Measurements from ENCODE around the gene EVC.

The EVC gene

GRCh38 chr4:5782829-5783476 lies 72.0 kb downstream of the EVC start:
- H3K9ac ChIP-seq (ENCODE audit: low read length), result no peak overlapping the region
- peaks cover 2% of the 10 kb centered on the region for H3K4me1 ChIP-seq (ENCODE audit: low read length)
- H3K9me3 ChIP-seq (ENCODE audit: insufficient read depth, low read length), result no peaks in the 10 kb centered on the region
- H3K4me3 ChIP-seq (ENCODE audit: low read length), result no peak overlapping the region
- H3K27me3 ChIP-seq (ENCODE audit: low read depth, low read length), result no peaks in the 10 kb centered on the region
- no peaks in the 10 kb centered on the region for H3K79me2 ChIP-seq (ENCODE audit: low read length)
- no peak overlapping the region for H2AFZ ChIP-seq (ENCODE audit: low read depth, low read length)
- TF ChIP-seq CTCF (IDR thresholded peaks at IDR 0.05; ENCODE audit: low read depth, low read length) (no peak), EZH2phosphoT487 (IDR thresholded peaks at IDR 0.05; ENCODE audit: low read depth) (no peak)
- H3K4me2 ChIP-seq (ENCODE audit: low read length), result no peak overlapping the region
- no peak overlapping the region for H3K27ac ChIP-seq (ENCODE audit: low read length)
- peaks cover 21% of the 10 kb centered on the region for H3K36me3 ChIP-seq (replicated peaks; ENCODE audit: low read depth, low read length)
- no peaks in the 10 kb centered on the region for H4K20me1 ChIP-seq (ENCODE audit: insufficient read depth, low read length)

DNA sequence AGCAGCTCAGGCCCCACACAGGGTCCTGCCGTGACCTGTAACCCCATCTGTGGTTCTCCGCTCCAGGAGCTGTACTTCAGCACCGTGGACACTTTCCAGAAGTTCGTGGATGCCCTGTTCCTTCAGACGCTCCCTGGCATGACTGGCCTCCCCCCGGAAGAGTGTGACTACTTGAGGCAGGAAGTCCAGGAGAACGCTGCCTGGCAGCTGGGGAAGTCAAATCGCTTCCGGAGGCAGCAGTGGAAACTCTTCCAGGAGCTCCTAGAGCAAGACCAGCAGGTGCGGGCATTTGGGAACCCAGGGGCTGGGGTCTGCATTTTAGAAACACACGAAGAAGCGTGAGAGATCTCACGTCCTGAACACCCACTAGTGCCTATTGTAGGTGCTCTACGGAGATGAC lies 72.5 kb downstream of the EVC start:
- Histone ChIP-seq H3K9me3 (ENCODE audit: insufficient read depth, low read length) (no peaks in the 10 kb centered on the region), H3K79me2 (ENCODE audit: low read length) (no peaks in the 10 kb centered on the region), H3K9ac (ENCODE audit: low read length) (no peak overlapping the region), H4K20me1 (ENCODE audit: insufficient read depth, low read length) (no peaks in the 10 kb centered on the region), H3K4me1 (ENCODE audit: low read length) (peaks cover 7% of the 10 kb centered on the region), H3K27ac (ENCODE audit: low read length) (no peak overlapping the region), H3K4me3 (ENCODE audit: low read length) (no peak overlapping the region), H3K27me3 (ENCODE audit: low read depth, low read length) (no peaks in the 10 kb centered on the region), H3K36me3 (replicated peaks; ENCODE audit: low read depth, low read length) (peaks cover 24% of the 10 kb centered on the region), H3K4me2 (ENCODE audit: low read length) (no peak overlapping the region), H2AFZ (ENCODE audit: low read depth, low read length) (no peak overlapping the region)
- TF ChIP-seq EZH2phosphoT487 (IDR thresholded peaks at IDR 0.05; ENCODE audit: low read depth), result no peak
- no peak for TF ChIP-seq CTCF (IDR thresholded peaks at IDR 0.05; ENCODE audit: low read depth, low read length)

DNA sequence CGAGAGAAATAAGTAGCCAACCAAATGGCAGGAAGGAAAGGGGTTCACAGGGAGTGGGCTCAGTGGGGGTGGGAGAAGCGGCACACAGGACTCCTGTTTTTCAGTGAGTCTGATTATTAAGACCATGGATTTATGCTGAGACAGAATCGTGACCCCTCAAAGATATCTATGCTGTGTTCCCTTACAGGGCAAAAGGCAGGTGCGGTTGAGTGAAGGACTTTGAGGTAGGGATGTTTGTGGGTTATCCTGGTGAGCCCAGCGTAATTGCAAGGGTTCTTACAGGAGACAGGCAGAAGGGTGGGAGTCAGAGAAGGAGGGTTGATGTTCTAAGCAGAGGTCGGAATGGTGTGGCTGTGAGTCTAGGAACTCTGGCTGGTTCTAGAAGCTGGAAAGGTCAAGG lies 73.0 kb downstream of the EVC start:
- Histone ChIP-seq H2AFZ (ENCODE audit: low read depth, low read length) (no peak overlapping the region), H3K27ac (ENCODE audit: low read length) (no peak overlapping the region), H3K36me3 (replicated peaks; ENCODE audit: low read depth, low read length) (peaks cover 24% of the 10 kb centered on the region), H3K9ac (ENCODE audit: low read length) (no peak overlapping the region), H3K4me3 (ENCODE audit: low read length) (no peak overlapping the region), H3K27me3 (ENCODE audit: low read depth, low read length) (no peaks in the 10 kb centered on the region), H4K20me1 (ENCODE audit: insufficient read depth, low read length) (no peaks in the 10 kb centered on the region), H3K4me1 (ENCODE audit: low read length) (peaks cover 7% of the 10 kb centered on the region), H3K79me2 (ENCODE audit: low read length) (no peaks in the 10 kb centered on the region), H3K9me3 (ENCODE audit: insufficient read depth, low read length) (no peaks in the 10 kb centered on the region), H3K4me2 (ENCODE audit: low read length) (no peak overlapping the region)
- no peak for TF ChIP-seq EZH2phosphoT487 (IDR thresholded peaks at IDR 0.05; ENCODE audit: low read depth)
- no peak for TF ChIP-seq CTCF (IDR thresholded peaks at IDR 0.05; ENCODE audit: low read depth, low read length)

GRCh38 chr4:5784960-5785611 lies 74.1 kb downstream of the EVC start:
- peaks cover 7% of the 10 kb centered on the region for H3K4me1 ChIP-seq (ENCODE audit: low read length)
- no peak overlapping the region for H2AFZ ChIP-seq (ENCODE audit: low read depth, low read length)
- no peak overlapping the region for H3K4me3 ChIP-seq (ENCODE audit: low read length)
- H3K9me3 ChIP-seq (ENCODE audit: insufficient read depth, low read length), result no peaks in the 10 kb centered on the region
- no peak overlapping the region for H3K27ac ChIP-seq (ENCODE audit: low read length)
- TF ChIP-seq CTCF (IDR thresholded peaks at IDR 0.05; ENCODE audit: low read depth, low read length) (no peak), EZH2phosphoT487 (IDR thresholded peaks at IDR 0.05; ENCODE audit: low read depth) (no peak)
- no peak overlapping the region for H3K9ac ChIP-seq (ENCODE audit: low read length)
- H3K36me3 ChIP-seq (replicated peaks; ENCODE audit: low read depth, low read length), result peaks cover 24% of the 10 kb centered on the region
- H3K4me2 ChIP-seq (ENCODE audit: low read length), result no peak overlapping the region
- H3K79me2 ChIP-seq (ENCODE audit: low read length), result no peaks in the 10 kb centered on the region
- H4K20me1 ChIP-seq (ENCODE audit: insufficient read depth, low read length), result no peaks in the 10 kb centered on the region
- H3K27me3 ChIP-seq (ENCODE audit: low read depth, low read length), result no peaks in the 10 kb centered on the region

Measured in OCI-LY3 (cell line).